ENCODE data around the gene RNF217. TPM values are rescaled to one million over a fixed set of nuclear protein-coding genes. Genes with fewer than 3 reads are reported as not detected.

The RNF217 gene
- total RNA-seq, 2 donors from 2014 or later: 24.0 to 28.1 TPM

DNA sequence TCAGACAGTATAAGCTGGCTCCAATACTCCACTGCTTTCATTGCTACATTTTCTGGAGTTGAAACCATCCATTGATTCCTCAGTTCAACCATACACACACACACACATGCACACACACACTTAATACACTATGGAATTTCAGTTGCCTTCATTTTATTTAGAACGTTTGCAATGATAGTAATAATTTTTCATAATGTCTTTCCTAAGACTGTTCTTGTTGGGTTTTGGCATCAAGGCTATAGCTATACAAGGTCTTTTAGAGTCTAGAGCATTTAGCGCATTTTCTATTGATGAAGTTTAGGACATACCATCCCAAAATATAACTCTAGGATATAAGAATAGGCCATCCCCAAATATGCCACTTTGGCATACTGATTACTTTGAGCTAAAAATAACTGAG is 175.8 kb downstream of the RNF217 start:
- 91% methylated on average over 2 of the region's 2 CpGs; no CpG with 5 or more reads in 1 of the 2 experiments for WGBS, 2 experiments (ENCODE audit: insufficient coverage in 1 of 2, insufficient read length in 1 of 2)
- no peaks in the 10 kb centered on the region for H3K9me3 ChIP-seq (ENCODE audit: control insufficient read depth, low read length)
- H3K4me3 ChIP-seq (ENCODE audit: low read length): no peak overlapping the region
- no peak for TF ChIP-seq CTCF (conservative IDR thresholded peaks at IDR 0.05)
- H3K9me3 Mint-ChIP-seq: no peaks in the 10 kb centered on the region
- DNase-seq: no peak
- no peaks in the 10 kb centered on the region for H3K36me3 Mint-ChIP-seq (ENCODE audit: low read depth)
- no peaks in the 10 kb centered on the region for H3K36me3 ChIP-seq (ENCODE audit: control insufficient read depth, insufficient read depth, low read length)
- no peaks in the 10 kb centered on the region for H3K4me1 Mint-ChIP-seq
- no peak overlapping the region for H3K4me3 Mint-ChIP-seq
- no peaks in the 10 kb centered on the region for H3K4me1 ChIP-seq (ENCODE audit: control insufficient read depth, insufficient read depth, low read length)
- H3K27ac Mint-ChIP-seq: no peak overlapping the region
- no peaks in the 10 kb centered on the region for H3K27me3 ChIP-seq (ENCODE audit: control insufficient read depth, insufficient read depth, low read length, poor library complexity, severe bottlenecking)
- no peaks in the 10 kb centered on the region for H3K27me3 Mint-ChIP-seq (ENCODE audit: insufficient read depth)
- no peak overlapping the region for H3K27ac ChIP-seq (ENCODE audit: low read depth, low read length)
- no peak overlapping the region for H3K9ac ChIP-seq (ENCODE audit: extremely low read depth, low read length, poor library complexity, severe bottlenecking)

DNA sequence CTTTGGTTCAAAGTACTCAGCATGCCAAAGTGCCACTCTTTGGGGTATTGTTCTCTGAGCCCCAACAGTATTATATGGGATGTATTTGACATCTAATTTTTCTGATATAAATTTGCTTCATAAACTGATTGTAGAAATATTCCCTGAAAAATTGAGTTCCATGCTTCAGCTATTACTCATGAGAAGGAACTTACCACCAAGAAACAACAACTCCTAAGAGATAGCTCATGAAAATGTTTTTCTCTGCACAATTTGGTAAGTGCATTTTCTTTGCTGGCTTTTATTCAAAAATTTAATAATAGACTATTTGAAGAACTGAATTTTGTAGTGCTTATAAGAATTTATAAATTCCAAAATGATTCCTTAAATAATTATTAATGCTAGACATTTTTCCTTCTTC is 178.6 kb downstream of the RNF217 start:
- no peaks in the 10 kb centered on the region for H3K36me3 Mint-ChIP-seq (ENCODE audit: low read depth)

More for the DNA sequence above, 178.6 kb downstream of the RNF217 start:
- no peaks in the 10 kb centered on the region for H3K9me3 ChIP-seq (ENCODE audit: control insufficient read depth, low read length)
- no peak overlapping the region for H3K27ac Mint-ChIP-seq
- H3K27me3 ChIP-seq (ENCODE audit: control insufficient read depth, insufficient read depth, low read length, poor library complexity, severe bottlenecking): no peaks in the 10 kb centered on the region
- H3K36me3 ChIP-seq (ENCODE audit: control insufficient read depth, insufficient read depth, low read length): no peaks in the 10 kb centered on the region
- TF ChIP-seq CTCF (conservative IDR thresholded peaks at IDR 0.05): no peak
- no peak overlapping the region for H3K4me3 Mint-ChIP-seq
- no peaks in the 10 kb centered on the region for H3K4me1 ChIP-seq (ENCODE audit: control insufficient read depth, insufficient read depth, low read length)
- no peaks in the 10 kb centered on the region for H3K4me1 Mint-ChIP-seq
- DNase-seq: no peak
- H3K27ac ChIP-seq (ENCODE audit: low read depth, low read length): no peak overlapping the region
- H3K9me3 Mint-ChIP-seq: peaks cover 3% of the 10 kb centered on the region
- H3K27me3 Mint-ChIP-seq (ENCODE audit: insufficient read depth): no peaks in the 10 kb centered on the region
- H3K9ac ChIP-seq (ENCODE audit: extremely low read depth, low read length, poor library complexity, severe bottlenecking): no peak overlapping the region
- no peak overlapping the region for H3K4me3 ChIP-seq (ENCODE audit: low read length)

Other genes starting within 250 kb of the RNF217 start
- 10 to 100 TPM; 24.9 to 39.1 TPM for gene TPD52L1, start 191.3 kb downstream of the RNF217 start, total RNA-seq